ENCODE measurements around the gene GSTA5. TPM values are rescaled to one million over a fixed set of nuclear protein-coding genes. Genes with fewer than 3 reads are reported as not detected.
"Not testable (repeated sequence)": the region's sequence is repeated elsewhere in the genome, so short reads cannot be mapped to it uniquely, and the experiment has no call there.

Gene GSTA5
- total RNA-seq = not detected in 2 replicates

GRCh38 chr6:52840763-52841585 lies at the start of gene GSTA5:
Gene GSTA5 (minus strand): TSS chr6:52840813.
- DNase-seq = no peak

DNA sequence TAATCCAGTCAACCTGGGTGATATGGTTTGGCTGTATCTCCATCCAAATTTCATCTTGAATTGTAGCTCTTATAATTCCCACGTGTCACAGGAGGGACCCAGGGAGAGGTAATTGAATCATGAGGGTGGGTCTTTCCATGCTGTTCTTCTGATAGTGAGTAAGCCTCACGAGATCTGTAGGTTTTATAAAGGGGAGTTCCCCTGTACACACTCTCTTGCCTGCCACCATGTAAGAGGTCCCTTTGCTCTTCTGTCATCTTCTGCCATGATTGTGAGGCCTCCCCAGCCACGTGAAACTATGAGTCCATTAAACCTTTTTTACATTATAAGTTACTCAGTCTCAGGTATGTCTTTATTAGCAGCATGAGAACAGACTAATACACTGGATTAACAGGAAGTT lies 49.4 kb upstream of the GSTA5 start:
- DNase-seq = no peak

DNA sequence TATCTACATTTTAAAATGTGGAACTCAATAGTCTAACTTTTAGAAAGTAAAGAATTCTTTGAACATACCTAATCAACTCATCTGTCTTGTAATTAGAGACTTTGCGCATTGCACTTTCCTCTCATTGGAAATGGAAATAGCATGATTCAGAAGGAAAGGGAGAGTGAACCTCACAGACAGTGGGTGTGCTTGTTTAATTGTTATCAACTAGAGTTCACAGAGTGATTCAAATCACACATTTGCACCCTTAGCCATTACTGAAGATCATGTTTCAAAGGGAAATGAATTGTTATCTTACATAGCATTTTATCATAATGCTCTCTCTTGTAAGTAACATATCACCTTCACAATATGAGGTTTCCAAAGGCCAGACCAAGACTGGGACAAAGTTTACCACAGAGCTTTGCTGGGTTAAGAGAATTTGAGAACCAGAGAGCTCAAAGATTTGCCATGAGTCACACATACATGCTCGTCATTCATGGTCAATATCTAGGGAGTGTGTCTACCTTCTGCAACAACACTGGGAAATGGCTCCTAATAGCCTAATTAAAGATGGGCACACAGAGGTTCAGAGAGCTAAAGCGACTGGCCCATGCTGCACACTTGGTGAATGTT lies 47.4 kb upstream of the GSTA5 start:
- no peak for DNase-seq

DNA sequence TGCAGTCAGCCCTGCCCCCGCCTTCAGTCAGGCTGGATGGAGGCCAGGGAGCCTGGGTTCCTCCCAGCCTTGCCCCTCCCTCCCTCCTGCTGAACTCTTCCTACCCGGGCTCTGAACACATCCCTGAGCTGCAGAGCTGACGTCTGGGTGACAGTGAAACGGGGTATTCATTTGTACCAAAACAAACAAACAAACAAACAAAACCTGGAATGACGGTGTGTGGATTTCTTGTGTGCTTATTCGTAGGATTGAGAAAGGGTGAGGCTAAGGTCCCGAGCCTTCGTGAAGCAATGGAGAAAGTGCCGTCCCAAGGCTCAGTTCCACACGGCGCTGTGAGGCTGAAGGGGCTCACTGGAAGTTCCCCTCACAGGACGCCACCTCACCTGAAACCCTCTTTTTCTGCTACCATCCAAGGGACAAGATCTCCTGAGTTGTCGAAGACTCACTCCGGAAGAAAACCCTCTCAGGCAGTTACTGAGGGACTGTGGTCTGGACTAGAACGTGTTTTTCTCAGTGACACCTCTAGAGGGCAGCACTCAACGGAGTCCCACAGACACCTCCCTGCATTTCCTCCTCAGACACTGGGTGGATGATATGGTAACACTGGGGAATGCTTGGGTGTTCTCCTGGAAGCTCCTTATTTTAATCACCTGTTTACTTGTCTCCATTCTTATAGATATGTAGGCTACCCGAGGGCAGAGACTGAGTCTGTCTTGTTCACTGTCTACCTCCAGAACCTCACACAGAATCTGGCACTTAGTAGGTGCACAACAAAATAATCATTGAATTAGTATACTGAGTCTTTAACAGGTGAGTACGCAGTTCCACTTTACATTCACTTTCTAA lies 41.6 kb upstream of the GSTA5 start:
- DNase-seq = peak; percentile 76

DNA sequence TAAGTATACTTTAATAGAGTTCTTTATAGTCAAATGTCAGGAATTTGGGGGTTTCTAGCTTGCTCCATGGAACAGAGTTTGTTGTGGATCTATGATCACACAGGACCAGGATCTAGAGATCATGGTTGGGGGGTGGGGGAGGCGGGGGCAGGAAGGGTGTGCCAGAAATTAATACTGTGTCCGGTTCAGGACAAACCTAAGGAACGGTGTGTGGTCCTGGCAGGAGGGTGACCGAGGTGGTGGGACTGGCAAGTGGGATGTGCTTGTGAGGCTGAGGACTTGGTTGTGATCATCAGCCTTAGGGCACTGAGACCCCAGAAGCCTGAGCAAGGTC lies 41.0 kb upstream of the GSTA5 start:
- no peak for DNase-seq

DNA sequence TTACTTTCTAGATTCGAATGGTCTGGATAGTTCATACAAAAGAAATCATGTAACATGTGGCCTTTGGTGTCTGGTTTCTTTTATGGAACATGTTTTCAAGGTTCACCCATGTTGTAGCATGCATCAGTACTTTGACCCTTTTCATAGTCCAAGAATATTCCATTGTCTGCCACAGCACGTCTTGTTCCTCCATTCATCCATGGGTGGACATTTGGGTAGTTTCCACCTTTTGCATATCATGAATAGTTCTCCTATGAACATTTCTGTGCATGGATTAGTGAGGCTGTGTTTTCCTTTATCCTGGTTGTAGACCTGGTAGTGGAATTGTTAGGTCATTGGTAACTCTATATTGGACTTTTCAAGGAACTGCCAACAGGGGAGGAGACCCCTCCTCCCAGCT lies 37.2 kb upstream of the GSTA5 start:
- no peak for DNase-seq

DNA sequence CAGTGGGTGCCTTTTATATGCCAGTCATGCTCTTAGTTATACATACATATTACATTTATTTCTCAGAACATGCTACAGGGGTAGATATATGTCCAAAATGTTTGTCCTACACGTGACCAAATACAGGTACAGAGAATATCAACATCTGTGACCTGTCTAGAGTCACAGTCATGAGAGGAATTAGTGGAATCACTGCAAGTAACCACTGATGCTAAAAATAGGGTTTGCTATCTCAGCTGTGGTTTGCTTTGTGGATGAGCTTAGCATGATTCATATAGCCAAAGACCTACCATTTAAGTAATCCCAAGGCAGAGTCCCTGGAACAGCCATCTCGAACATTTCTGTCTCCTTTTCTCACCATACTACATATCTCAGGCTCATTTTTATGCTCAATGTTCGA lies 36.6 kb upstream of the GSTA5 start:
- no peak for DNase-seq

GRCh38 chr6:52876056-52876787 lies 35.6 kb upstream of the GSTA5 start:
- no peak for DNase-seq

- DNase-seq = no peak
Observed at GRCh38 chr6:52872031-52872430, 31.4 kb upstream of the GSTA5 start.

DNA sequence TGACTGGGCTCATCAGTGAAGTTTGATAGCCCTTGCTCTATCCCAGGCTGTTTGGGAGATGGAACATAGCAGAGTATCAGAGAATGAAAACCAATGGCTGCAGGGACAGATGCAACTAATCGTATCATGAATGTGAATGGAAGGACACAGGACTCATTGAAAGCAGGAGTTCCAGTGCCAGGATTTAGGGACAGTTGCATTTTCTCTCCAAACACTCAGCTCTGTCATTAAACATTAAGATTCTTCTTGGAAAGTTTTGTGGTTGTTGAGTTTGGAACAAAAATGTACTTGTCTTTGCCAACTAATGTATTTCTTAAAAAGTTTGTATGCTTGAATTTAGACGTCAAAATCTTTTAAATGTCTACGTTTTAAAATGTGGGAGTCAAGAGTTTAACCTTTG lies 31.0 kb upstream of the GSTA5 start:
- DNase-seq = no peak

GRCh38 chr6:52870335-52871091 lies 29.9 kb upstream of the GSTA5 start:
- DNase-seq = not testable (repeated sequence)

GRCh38 chr6:52868899-52869298 lies 28.3 kb upstream of the GSTA5 start:
- not testable (repeated sequence) for DNase-seq

DNA sequence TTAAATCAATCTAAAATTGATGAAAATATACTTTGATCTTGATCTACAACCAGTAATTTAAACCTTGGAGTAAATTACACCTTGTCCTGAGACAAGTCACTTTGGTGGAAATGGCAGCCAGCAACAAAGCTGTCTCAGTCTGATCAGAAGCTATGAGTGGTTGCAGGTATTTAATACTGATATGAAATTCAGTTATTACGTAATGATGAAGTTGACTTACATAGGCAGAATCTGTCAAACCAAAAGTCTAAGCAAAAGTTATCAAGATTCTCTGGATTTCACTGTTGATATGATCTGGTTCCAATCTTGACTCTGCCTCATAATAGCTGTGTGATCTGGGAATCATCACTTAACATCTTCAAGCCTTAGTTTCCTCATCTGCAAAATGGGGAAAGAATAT lies 27.6 kb upstream of the GSTA5 start:
- DNase-seq = no peak

GRCh38 chr6:52861151-52861550 lies 20.5 kb upstream of the GSTA5 start:
- DNase-seq = not testable (repeated sequence)

- no peak for DNase-seq
Observed at GRCh38 chr6:52858416-52858815, 17.8 kb upstream of the GSTA5 start.

DNA sequence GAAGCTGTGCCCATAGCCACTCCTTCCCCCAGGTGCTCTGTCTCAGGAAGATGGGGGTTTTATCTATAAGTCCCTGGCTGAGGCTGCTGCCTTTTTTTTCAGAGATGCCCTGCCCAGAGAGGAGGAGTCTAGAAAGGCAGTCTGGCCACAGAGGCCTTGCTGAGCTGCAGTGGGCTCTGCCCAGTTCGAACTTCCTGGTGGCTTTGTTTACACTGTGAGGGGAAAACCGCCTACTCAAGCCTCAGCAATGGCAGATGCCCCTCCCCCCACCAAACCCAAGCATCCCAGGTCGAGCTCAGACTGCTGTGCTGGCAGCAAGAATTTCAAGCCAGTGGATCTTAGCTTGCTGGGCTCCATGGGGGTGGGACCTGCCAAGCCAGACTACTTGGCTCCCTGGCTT lies 15.5 kb upstream of the GSTA5 start:
- not testable (repeated sequence) for DNase-seq

- no peak for DNase-seq
Observed at GRCh38 chr6:52849137-52849536, 8.5 kb upstream of the GSTA5 start.

DNA sequence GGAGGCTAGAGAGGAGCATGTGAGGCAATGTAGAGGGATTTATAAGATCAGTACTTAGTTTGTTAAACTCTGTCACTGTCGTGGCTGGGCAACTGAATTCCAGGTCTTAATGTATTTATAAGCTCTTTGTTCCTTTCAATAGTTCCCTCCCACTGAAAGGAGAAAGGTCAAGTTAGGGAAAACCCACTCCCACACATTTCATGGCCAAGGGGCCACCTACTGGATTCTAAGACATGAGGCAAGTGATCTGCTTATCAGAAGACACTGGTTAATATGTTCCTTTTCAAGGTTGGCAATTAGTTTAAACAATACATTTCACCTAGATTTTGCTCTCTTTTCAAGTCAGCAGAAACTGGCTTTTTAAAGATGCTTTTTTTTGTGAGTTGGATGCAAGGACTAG lies 5.4 kb upstream of the GSTA5 start:
- no peak for DNase-seq

DNA sequence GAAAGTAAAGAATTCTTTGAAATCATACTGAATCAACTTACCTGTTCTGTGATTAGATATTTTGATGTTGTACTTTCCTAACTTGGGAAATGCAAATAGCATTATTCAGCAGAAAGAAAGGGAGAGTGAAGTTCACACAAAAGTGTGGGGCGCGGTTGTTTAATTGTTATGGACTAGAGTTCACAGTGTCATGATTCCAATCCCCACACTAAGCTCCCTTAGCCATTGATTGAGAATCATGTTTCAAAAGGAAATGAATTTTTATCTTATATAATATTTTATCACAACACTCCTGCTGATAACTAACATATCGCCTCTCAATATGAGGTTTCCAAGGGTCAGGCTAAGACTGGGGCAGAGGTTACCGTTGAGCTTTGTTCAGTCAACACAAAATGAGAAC lies 3.0 kb upstream of the GSTA5 start:
- no peak for DNase-seq

- peak; percentile 76 for DNase-seq
Observed at GRCh38 chr6:52839124-52840055, 1.2 kb downstream of the GSTA5 start.

DNA sequence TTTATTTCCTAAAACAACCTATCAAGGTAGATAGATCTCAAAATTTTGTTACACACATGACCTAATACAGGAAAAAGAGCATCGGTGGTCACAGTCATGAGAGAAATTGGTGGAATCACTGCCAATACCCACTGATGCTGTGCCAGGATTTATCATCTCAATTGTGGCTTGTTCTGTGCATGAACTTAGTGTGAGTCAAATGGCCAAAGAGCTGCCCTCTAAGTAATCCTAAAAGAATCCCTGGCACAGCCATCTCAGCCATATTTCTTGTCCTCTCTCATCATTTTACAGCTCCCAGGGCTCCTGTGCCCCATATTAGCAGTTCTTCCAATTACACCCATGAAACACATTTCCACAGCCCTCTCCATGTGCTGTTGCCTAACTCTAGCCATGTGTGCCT lies 6.1 kb downstream of the GSTA5 start:
- DNase-seq = no peak
